Liver (tissue), 9 donors: ENCODE measurements around the gene ADAM10. TPM values are rescaled to one million over a fixed set of nuclear protein-coding genes. Genes with fewer than 3 reads are reported as not detected.

Experiments used
- DNase-seq: peaks from one replicate; pipeline ENCODE4 v3.0.0-alpha.2; 2017; ENCODE audit warnings: low spot score
- H3K27ac ChIP-seq, 2 donors: one replicate each; pipeline ENCODE4 v1.7.0; 2013; ENCODE audit warnings: inconsistent platforms in 2 of 2, low read length in 2 of 2, control low read depth in 1 of 2, low read depth in 1 of 2, mild to moderate bottlenecking in 1 of 2
- H3K27me3 ChIP-seq, 4 donors: one replicate each; pipeline versions ENCODE4 v1.6.1 to v1.7.0; 2013; ENCODE audit warnings: low read length in 3 of 4, inconsistent platforms in 1 of 4, mild to moderate bottlenecking in 1 of 4, moderate library complexity in 1 of 4; ENCODE audit not compliant: control insufficient read depth in 4 of 4, insufficient read depth in 4 of 4
- H3K36me3 ChIP-seq, 4 donors: one replicate each; pipeline versions ENCODE4 v1.6.1 to v1.7.0; 2013; ENCODE audit warnings: low read length in 3 of 4, mild to moderate bottlenecking in 3 of 4, low read depth in 1 of 4, moderate library complexity in 1 of 4; ENCODE audit not compliant: control insufficient read depth in 4 of 4, insufficient read depth in 3 of 4
- H3K4me1 ChIP-seq, 4 donors: one replicate each; pipeline versions ENCODE4 v1.6.1 to v1.7.0; 2013; ENCODE audit warnings: low read length in 3 of 4, mild to moderate bottlenecking in 3 of 4, moderate library complexity in 1 of 4; ENCODE audit not compliant: control insufficient read depth in 4 of 4, insufficient read depth in 4 of 4
- H3K4me3 ChIP-seq, 3 donors: one replicate each; pipeline versions ENCODE4 v1.6.1 to v1.7.0; 2013; ENCODE audit warnings: low read length in 3 of 3, control low read depth in 1 of 3, low read depth in 1 of 3, mild to moderate bottlenecking in 1 of 3
- H3K9ac ChIP-seq, 2 donors: one replicate each; pipeline ENCODE4 v1.7.0; 2013; ENCODE audit warnings: low read length in 2 of 2, mild to moderate bottlenecking in 2 of 2, moderate library complexity in 2 of 2, control low read depth in 1 of 2, low read depth in 1 of 2
- H3K9me3 ChIP-seq, 4 donors: one replicate each; pipeline versions ENCODE4 v1.6.1 to v1.7.0; 2013; ENCODE audit warnings: low read length in 3 of 4; ENCODE audit not compliant: control insufficient read depth in 4 of 4
- ATF3 ChIP-seq: IDR thresholded peaks from 2 replicates; pipeline ENCODE4 v1.6.1; 2016; ENCODE audit warnings: antibody characterized with exemption
- FOXA1 ChIP-seq: IDR thresholded peaks from 2 replicates; pipeline ENCODE4 v1.6.1; 2016; ENCODE audit warnings: antibody characterized with exemption
- FOXA2 ChIP-seq: IDR thresholded peaks from 2 replicates; pipeline ENCODE4 v1.6.1; 2016; ENCODE audit warnings: antibody characterized with exemption
- GABPA ChIP-seq, 2 donors: IDR thresholded peaks in 1 of 2; conservative IDR thresholded peaks in 1 of 2; 2 replicates each; pipeline ENCODE4 v1.6.1; 2016; ENCODE audit warnings: antibody characterized with exemption in 2 of 2, mild to moderate bottlenecking in 1 of 2, moderate library complexity in 1 of 2
- HNF4A ChIP-seq, 2 donors: conservative IDR thresholded peaks; 2 replicates each; pipeline ENCODE4 v1.6.1; 2016; ENCODE audit warnings: antibody characterized with exemption in 2 of 2, mild to moderate bottlenecking in 2 of 2
- HNF4G ChIP-seq: IDR thresholded peaks from 2 replicates; pipeline ENCODE4 v1.6.1; 2016; ENCODE audit warnings: antibody characterized with exemption
- MAX ChIP-seq: IDR thresholded peaks from 2 replicates; pipeline ENCODE4 v1.6.1; 2016; ENCODE audit warnings: antibody characterized with exemption
- NR2F2 ChIP-seq: IDR thresholded peaks from 2 replicates; pipeline ENCODE4 v1.6.1; 2016; ENCODE audit warnings: antibody characterized with exemption
- RAD21 ChIP-seq, 2 donors: IDR thresholded peaks; 2 replicates each; pipeline ENCODE4 v1.6.1; 2016; ENCODE audit warnings: antibody characterized with exemption in 2 of 2, mild to moderate bottlenecking in 2 of 2
- REST ChIP-seq: IDR thresholded peaks from 2 replicates; pipeline ENCODE4 v1.6.1; 2016; ENCODE audit warnings: antibody characterized with exemption, mild to moderate bottlenecking
- YY1 ChIP-seq: IDR thresholded peaks from 2 replicates; pipeline ENCODE4 v1.6.1; 2016; ENCODE audit warnings: antibody characterized with exemption, mild to moderate bottlenecking
- ZBTB33 ChIP-seq: IDR thresholded peaks from 2 replicates; pipeline ENCODE4 v1.6.1; 2016; ENCODE audit warnings: antibody characterized with exemption
- WGBS: extraction: QIAGEN DNeasy Blood & Tissue Kit; methylation state at CpG from one replicate; pipeline ENCODE4 v1.1.7; 2013; 5-methylcytosine and 5-hydroxymethylcytosine counted together
- polyA plus RNA-seq, 2 donors: library from polyadenylated mRNA; stranded (reverse) in 1 of 2; unstranded in 1 of 2; fragments of 200-250 nt in 1 of 2; fragments of >200 nt in 1 of 2; fragmentation: Nextera tagmentation in 1 of 2; extraction: Ambion mirVana in 1 of 2; gene quantifications; one replicate each; pipeline versions ENCODE4 v1.2.1 to v1.2.3, GENCODE V29; 2013 to 2015
- total RNA-seq, 2 donors: library from RNA; depleted of rRNA; stranded (reverse); fragments of >200 nt; gene quantifications; one replicate each; pipeline ENCODE4 v1.2.3, GENCODE V29; 2014
- donor health status: healthy.
- donor health status: healthy.
- donor health status: healthy.
- donor health status: healthy.
- donor health status: healthy.

ADAM10 gene
- total and polyA plus RNA-seq, 4 donors = 12.6 to 55.6 (median 34.6) TPM

GRCh38 chr15:58694641-58695398 lies 54.7 kb downstream of the ADAM10 start:
- H3K36me3 ChIP-seq = peaks cover 0 to 2% (median 0%) of the 10 kb centered on the region in 4 donors
- TF ChIP-seq NR2F2 (no peak), HNF4G (no peak), MAX (no peak), HNF4A (conservative IDR thresholded peaks at IDR 0.05) (no peak), REST (no peak), YY1 (no peak), FOXA2 (no peak)
- H3K4me3 ChIP-seq = no peak overlapping the region
- H3K27ac ChIP-seq = no peak overlapping the region
- 59% methylated on average over 3 of the region's 3 CpGs for WGBS
- H3K27me3 ChIP-seq = no peaks in the 10 kb centered on the region
- H3K9ac ChIP-seq = no peak overlapping the region
- peaks cover 0 to 5% (median 0%) of the 10 kb centered on the region in 4 donors for H3K4me1 ChIP-seq
- H3K9me3 ChIP-seq = peaks cover 0 to 3% (median 1%) of the 10 kb centered on the region in 4 donors
- DNase-seq = no peak

GRCh38 chr15:58690703-58691102 lies 58.8 kb downstream of the ADAM10 start:
- Histone ChIP-seq H3K27ac (no peak overlapping the region), H3K9ac (no peak overlapping the region), H3K4me3 (no peak overlapping the region), H3K27me3 (no peaks in the 10 kb centered on the region), H3K36me3 (no peaks in the 10 kb centered on the region), H3K4me1 (peaks cover 0 to 5% (median 0%) of the 10 kb centered on the region in 4 donors), H3K9me3 (no peaks in the 10 kb centered on the region)
- DNase-seq = no peak
- WGBS = 90% methylated on average over 3 of the region's 3 CpGs
- TF ChIP-seq GABPA (IDR thresholded peaks at IDR 0.05 in 1 of 2, conservative IDR thresholded peaks at IDR 0.05 in 1 of 2) (no peak), MAX (no peak), HNF4G (no peak), FOXA2 (no peak), RAD21 (IDR thresholded peaks at IDR 0.05) (no peak), ZBTB33 (no peak)

- Histone ChIP-seq H3K9me3 (no peaks in the 10 kb centered on the region), H3K36me3 (no peaks in the 10 kb centered on the region), H3K9ac (no peak overlapping the region), H3K4me3 (no peak overlapping the region), H3K4me1 (peaks cover 0 to 1% (median under 1%) of the 10 kb centered on the region in 4 donors), H3K27me3 (no peaks in the 10 kb centered on the region), H3K27ac (no peak overlapping the region)
- DNase-seq = no peak
- TF ChIP-seq FOXA1 (no peak), GABPA (IDR thresholded peaks at IDR 0.05 in 1 of 2, conservative IDR thresholded peaks at IDR 0.05 in 1 of 2) (no peak), ZBTB33 (no peak), REST (no peak), HNF4A (conservative IDR thresholded peaks at IDR 0.05) (no peak), MAX (no peak), ATF3 (no peak), YY1 (no peak), HNF4G (no peak)
Measured at GRCh38 chr15:58689646-58690045, 59.9 kb downstream of the ADAM10 start.
